Measurements from ENCODE around the gene IBSP. TPM values are rescaled to one million over a fixed set of nuclear protein-coding genes. Genes with fewer than 3 reads are reported as not detected.

Gene IBSP
- total RNA-seq, 1 donor from 2014 or later: not detected

DNA sequence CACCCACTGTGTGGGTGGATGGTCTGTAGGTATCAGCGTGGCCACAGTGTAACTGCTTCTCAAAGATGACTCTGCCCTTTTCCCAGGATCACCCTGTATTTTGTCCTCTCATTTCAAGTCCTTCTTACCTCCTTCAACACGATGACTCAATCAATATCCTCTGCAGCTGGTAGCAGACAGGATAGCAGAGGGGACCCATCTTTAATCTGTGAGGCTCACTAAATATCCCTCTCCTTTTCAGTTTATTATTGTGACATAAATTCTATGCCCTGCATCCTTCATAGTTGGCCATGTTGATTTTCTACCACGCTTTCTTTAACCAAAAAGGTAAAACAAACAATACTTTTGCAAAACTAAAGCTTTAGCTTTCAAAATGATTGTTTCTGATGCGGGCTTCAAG is 23.8 kb downstream of the IBSP start:
- Mint-ChIP-seq H3K36me3 (ENCODE audit: unreplicated experiment) (no peaks in the 10 kb centered on the region), H3K27ac (ENCODE audit: unreplicated experiment) (no peak overlapping the region), H3K4me1 (ENCODE audit: unreplicated experiment) (peaks cover 14% of the 10 kb centered on the region), H3K4me3 (ENCODE audit: unreplicated experiment) (no peak overlapping the region), H3K9me3 (ENCODE audit: unreplicated experiment) (no peaks in the 10 kb centered on the region), H3K27me3 (ENCODE audit: unreplicated experiment) (peaks cover 4% of the 10 kb centered on the region)
- TF ChIP-seq CTCF (IDR thresholded peaks at IDR 0.05): no peak
- no peak for DNase-seq (ENCODE audit: extremely low spot score, unreplicated experiment)

- no peak for TF ChIP-seq CTCF (IDR thresholded peaks at IDR 0.05)
- no peaks in the 10 kb centered on the region for H3K9me3 Mint-ChIP-seq (ENCODE audit: unreplicated experiment)
- peaks cover 9% of the 10 kb centered on the region for H3K27me3 Mint-ChIP-seq (ENCODE audit: unreplicated experiment)
- no peaks in the 10 kb centered on the region for H3K36me3 Mint-ChIP-seq (ENCODE audit: unreplicated experiment)
- no peak overlapping the region for H3K27ac Mint-ChIP-seq (ENCODE audit: unreplicated experiment)
- no peak for DNase-seq (ENCODE audit: extremely low spot score, unreplicated experiment)
- peaks cover 14% of the 10 kb centered on the region for H3K4me1 Mint-ChIP-seq (ENCODE audit: unreplicated experiment)
- no peak overlapping the region for H3K4me3 Mint-ChIP-seq (ENCODE audit: unreplicated experiment)
Observed at GRCh38 chr4:87823724-87824123, 24.4 kb downstream of the IBSP start.

DNA sequence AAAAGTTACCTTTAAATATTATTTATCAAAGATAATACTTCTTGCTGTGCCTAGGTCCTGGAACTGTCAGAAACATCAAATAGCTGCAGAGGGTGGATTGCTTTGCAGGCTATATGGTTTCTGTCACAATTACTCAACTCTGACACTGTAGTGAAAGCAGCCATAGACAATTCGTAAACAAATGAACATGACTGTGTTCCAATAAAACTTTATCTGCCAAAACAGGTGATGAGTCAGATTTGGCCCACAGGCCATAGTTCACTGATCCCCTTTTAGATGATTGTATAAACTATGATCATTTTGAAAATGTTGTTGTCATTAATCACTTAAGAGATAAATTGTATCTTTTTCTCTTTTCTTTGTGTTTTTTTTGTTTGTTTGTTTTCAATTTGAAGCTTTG is 25.0 kb downstream of the IBSP start:
- DNase-seq (ENCODE audit: extremely low spot score, unreplicated experiment): no peak
- H3K9me3 Mint-ChIP-seq (ENCODE audit: unreplicated experiment): no peaks in the 10 kb centered on the region

GRCh38 chr4:87832669-87833068 is 33.3 kb downstream of the IBSP start, which contains the start of gene MEPE:
Gene MEPE, plus strand, starts transcription at chr4:87832969. Its CDS starts 1,746 bp downstream, at chr4:87834715.
- Mint-ChIP-seq H3K4me1 (ENCODE audit: unreplicated experiment) (peaks cover 11% of the 10 kb centered on the region), H3K9me3 (ENCODE audit: unreplicated experiment) (no peaks in the 10 kb centered on the region)

More for the DNA sequence above, 25.0 kb downstream of the IBSP start:
- H3K36me3 Mint-ChIP-seq (ENCODE audit: unreplicated experiment): no peaks in the 10 kb centered on the region
- H3K4me1 Mint-ChIP-seq (ENCODE audit: unreplicated experiment): peaks cover 8% of the 10 kb centered on the region
- no peak overlapping the region for H3K27ac Mint-ChIP-seq (ENCODE audit: unreplicated experiment)
- H3K27me3 Mint-ChIP-seq (ENCODE audit: unreplicated experiment): peaks cover 10% of the 10 kb centered on the region
- H3K4me3 Mint-ChIP-seq (ENCODE audit: unreplicated experiment): no peak overlapping the region
- no peak for TF ChIP-seq CTCF (IDR thresholded peaks at IDR 0.05)

DNA sequence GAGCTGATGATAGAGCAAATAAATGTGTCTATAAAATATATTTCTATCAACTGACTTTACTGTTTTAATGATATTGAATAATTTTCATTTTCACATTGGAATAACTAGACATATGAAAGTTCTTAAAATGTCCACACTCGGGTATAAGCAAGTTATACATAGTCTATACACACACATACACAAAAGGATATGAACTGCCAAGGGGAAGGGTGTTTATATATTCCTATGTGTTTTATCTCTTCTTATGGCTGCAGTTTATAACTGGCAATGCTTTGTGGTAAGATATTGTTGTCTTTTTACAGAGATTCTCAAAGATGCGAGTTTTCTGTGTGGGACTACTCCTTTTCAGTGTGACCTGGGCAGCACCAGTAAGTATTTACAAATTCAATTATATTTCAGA is 35.0 kb downstream of the IBSP start:
- TF ChIP-seq CTCF (IDR thresholded peaks at IDR 0.05): no peak
- Mint-ChIP-seq H3K4me3 (ENCODE audit: unreplicated experiment) (no peak overlapping the region), H3K36me3 (ENCODE audit: unreplicated experiment) (no peaks in the 10 kb centered on the region), H3K4me1 (ENCODE audit: unreplicated experiment) (peaks cover 11% of the 10 kb centered on the region), H3K27ac (ENCODE audit: unreplicated experiment) (no peak overlapping the region), H3K27me3 (ENCODE audit: unreplicated experiment) (peaks cover 8% of the 10 kb centered on the region), H3K9me3 (ENCODE audit: unreplicated experiment) (no peaks in the 10 kb centered on the region)
- no peak for DNase-seq (ENCODE audit: extremely low spot score, unreplicated experiment)

More at GRCh38 chr4:87832669-87833068, 33.3 kb downstream of the IBSP start, which contains the start of gene MEPE:
- Mint-ChIP-seq H3K36me3 (ENCODE audit: unreplicated experiment) (no peaks in the 10 kb centered on the region), H3K27me3 (ENCODE audit: unreplicated experiment) (peaks cover 15% of the 10 kb centered on the region), H3K27ac (ENCODE audit: unreplicated experiment) (no peak within 1 kb of the TSS), H3K4me3 (ENCODE audit: unreplicated experiment) (no peak within 1 kb of the TSS)
- DNase-seq (ENCODE audit: extremely low spot score, unreplicated experiment): no peak
- no peak for TF ChIP-seq CTCF (IDR thresholded peaks at IDR 0.05)
